SKM-1 treated with dmso at 0.1 percent for 144 hours (cell line): ENCODE measurements around the gene TDRD9.
"Not testable (repeated sequence)": the region's sequence is repeated elsewhere in the genome, so short reads cannot be mapped to it uniquely, and the experiment has no call there.

Source experiments
- DNase-seq: peaks from one replicate; lab custom pipeline; 2025; ENCODE audit not compliant: unreplicated experiment; lab: John Stamatoyannopoulos, UW

The TDRD9 gene

GRCh38 chr14:103923863-103924262 is 4.4 kb upstream of the TDRD9 start:
- no peak for DNase-seq

- no peak for DNase-seq
Observed at GRCh38 chr14:103925316-103925715, 2.9 kb upstream of the TDRD9 start.

GRCh38 chr14:103927566-103927965 is 690 bp upstream of the TDRD9 start:
- no peak for DNase-seq

- no peak for DNase-seq
Observed at GRCh38 chr14:103930051-103930604, 1.9 kb downstream of the TDRD9 start.

GRCh38 chr14:103931422-103931821 is 3.2 kb downstream of the TDRD9 start:
- peak; percentile 51 for DNase-seq

- DNase-seq, result no peak
Observed at GRCh38 chr14:103932791-103933490, 4.7 kb downstream of the TDRD9 start.

GRCh38 chr14:103935102-103935501 is 6.8 kb downstream of the TDRD9 start:
- DNase-seq, result no peak

GRCh38 chr14:103941462-103941861 is 13.2 kb downstream of the TDRD9 start:
- no peak for DNase-seq

GRCh38 chr14:103941973-103942736 is 13.9 kb downstream of the TDRD9 start, which contains the start of gene RD3L:
Gene RD3L, minus strand, starts transcription at chr14:103942529. Its CDS starts 834 bp downstream, at chr14:103941695.
- no peak for DNase-seq

GRCh38 chr14:103943673-103944072 is 15.4 kb downstream of the TDRD9 start:
- DNase-seq, result no peak

- DNase-seq, result no peak
Observed at GRCh38 chr14:103946975-103947374, 18.7 kb downstream of the TDRD9 start.

GRCh38 chr14:103948442-103948841 is 20.2 kb downstream of the TDRD9 start:
- no peak for DNase-seq

GRCh38 chr14:103949131-103949790 is 21.0 kb downstream of the TDRD9 start:
- no peak for DNase-seq

GRCh38 chr14:103960457-103961055 is 32.3 kb downstream of the TDRD9 start:
- DNase-seq, result no peak

- DNase-seq, result no peak
Observed at GRCh38 chr14:103961928-103962578, 33.8 kb downstream of the TDRD9 start.

- DNase-seq, result no peak
Observed at GRCh38 chr14:103966631-103967030, 38.4 kb downstream of the TDRD9 start.

- no peak for DNase-seq
Observed at GRCh38 chr14:103969961-103970360, 41.7 kb downstream of the TDRD9 start.

GRCh38 chr14:103973354-103973753 is 45.1 kb downstream of the TDRD9 start:
- DNase-seq, result no peak

- DNase-seq, result no peak
Observed at GRCh38 chr14:103974575-103974974, 46.3 kb downstream of the TDRD9 start.

GRCh38 chr14:103980623-103981238 is 52.5 kb downstream of the TDRD9 start:
- not testable (repeated sequence) for DNase-seq
